Upper lobe of left lung (tissue), 6 donors: ENCODE measurements around the gene AKR7A2. TPM values are rescaled to one million over a fixed set of nuclear protein-coding genes. Genes with fewer than 3 reads are reported as not detected.
A peak's percentile ranks its signal among the peaks of the same experiment; 100 is the strongest.

Experiments
- ATAC-seq, 2 donors: fragments of 200-7000 bp; cut with Tn5 transposase; one replicate each; pipeline ENCODE4 v1.9.1; 2022; ENCODE audit warnings: mild to moderate bottlenecking in 2 of 2, moderate library complexity in 2 of 2; ENCODE audit not compliant: low FRiP score in 2 of 2
- DNase-seq, 2 donors: peaks; one replicate each; pipeline ENCODE4 v3.0.0-alpha.2; 2019 to 2020
- H3K27ac ChIP-seq, 4 donors: fragments of 200-600 bp; sonication (generic); one replicate each; pipeline ENCODE4 v1.5.1; 2016 to 2019
- H3K27me3 ChIP-seq, 4 donors: fragments of 200-600 bp; sonication (generic); one replicate each; pipeline ENCODE4 v1.5.1; 2017 to 2019
- H3K36me3 ChIP-seq, 4 donors: fragments of 200-600 bp; sonication (generic); one replicate each; pipeline ENCODE4 v1.5.1; 2016 to 2019
- H3K4me1 ChIP-seq, 4 donors: fragments of 200-600 bp; sonication (generic); one replicate each; pipeline ENCODE4 v1.5.1; 2018 to 2019
- H3K4me3 ChIP-seq, 4 donors: fragments of 200-600 bp; sonication (generic); one replicate each; pipeline ENCODE4 v1.5.1; 2017 to 2019; ENCODE audit warnings: mild to moderate bottlenecking in 2 of 4, moderate library complexity in 1 of 4
- H3K9me3 ChIP-seq, 4 donors: fragments of 200-600 bp; sonication (generic); one replicate each; pipeline ENCODE4 v1.5.1; 2018 to 2019
- CTCF ChIP-seq, 6 experiments: fragments of 450-650 bp in 4 of 6; fragments of 200-600 bp in 2 of 6; sonication (generic) in 2 of 6; IDR thresholded peaks; one replicate each; pipeline ENCODE4 v1.5.1; 2016 to 2019; ENCODE audit warnings: antibody characterized with exemption in 6 of 6
- EP300 ChIP-seq, 4 donors: sonication (generic); formaldehyde crosslinking; IDR thresholded peaks; one replicate each; pipeline ENCODE4 v1.5.1; 2017; ENCODE audit warnings: antibody characterized with exemption in 4 of 4, control low read depth in 2 of 4
- POLR2A ChIP-seq, 4 donors: fragments of 450-650 bp; IDR thresholded peaks; one replicate each; pipeline ENCODE4 v1.5.1; 2016 to 2017; ENCODE audit warnings: antibody characterized with exemption in 4 of 4, mild to moderate bottlenecking in 2 of 4
- POLR2AphosphoS5 ChIP-seq, 2 donors: sonication (generic); formaldehyde crosslinking; IDR thresholded peaks; one replicate each; pipeline ENCODE4 v1.5.1; 2017; ENCODE audit warnings: antibody characterized with exemption in 2 of 2
- WGBS, 2 donors: methylation state at CpG; one replicate each; pipeline ENCODE4 v1.1.5; 2017 to 2018; 5-methylcytosine and 5-hydroxymethylcytosine counted together
- total RNA-seq, 6 donors: library from RNA; depleted of rRNA in 4 of 6; stranded (reverse); fragments of >200 nt in 4 of 6; gene quantifications; one replicate each; pipeline versions ENCODE4 v1.1.0 to v1.2.1, GENCODE V29; 2016 to 2021
- donor health status: DM: no; HTN: no; CAD: no; lungs with moderate emphysema.
- donor health status: DM: no; HTN: yes; CAD: no; lungs with severe emphysema.

AKR7A2 gene
- total RNA-seq, 6 donors from 2014 or later = 25.2 to 66.3 (median 47.6) TPM

- Histone ChIP-seq H3K27me3 (no peaks in the 10 kb centered on the region), H3K4me3 (no peak overlapping the region), H3K27ac (no peak overlapping the region), H3K4me1 (peaks cover 11 to 31% (median 13%) of the 10 kb centered on the region in 4 donors), H3K36me3 (peaks cover 12 to 80% (median 45%) of the 10 kb centered on the region in 4 donors), H3K9me3 (no peaks in the 10 kb centered on the region)
- no peak for TF ChIP-seq EP300 (IDR thresholded peaks at IDR 0.05)
- TF ChIP-seq CTCF (IDR thresholded peaks at IDR 0.05) = no peak
- no peak for TF ChIP-seq POLR2AphosphoS5 (IDR thresholded peaks at IDR 0.05)
- TF ChIP-seq POLR2A (IDR thresholded peaks at IDR 0.05) = no peak
- DNase-seq (no peak), ATAC-seq (no peak)
- WGBS, 2 donors = 95 to 98% methylated on average over 8 to 11 of the region's 11 CpGs
Measured at GRCh38 chr1:19344831-19345230, 32.9 kb upstream of the AKR7A2 start.

- Histone ChIP-seq H3K4me3 (no peak overlapping the region), H3K4me1 (peaks cover 11 to 31% (median 13%) of the 10 kb centered on the region in 4 donors), H3K36me3 (peaks cover 12 to 80% (median 44%) of the 10 kb centered on the region in 4 donors), H3K27ac (no peak overlapping the region), H3K9me3 (no peaks in the 10 kb centered on the region), H3K27me3 (no peaks in the 10 kb centered on the region)
- DNase-seq = peak; percentile 51 to 88
- TF ChIP-seq POLR2AphosphoS5 (IDR thresholded peaks at IDR 0.05) = peak in 1 of 2 donors; percentile 50
- no peak for TF ChIP-seq POLR2A (IDR thresholded peaks at IDR 0.05)
- TF ChIP-seq CTCF (IDR thresholded peaks at IDR 0.05) = peak; percentile 88 to 95 (median 92)
- TF ChIP-seq EP300 (IDR thresholded peaks at IDR 0.05) = no peak
- 56 to 70% methylated on average over 5 to 12 of the region's 12 CpGs for WGBS, 2 donors
- ATAC-seq = peak; percentile 55 to 65
Measured at GRCh38 chr1:19344372-19344810, 32.4 kb upstream of the AKR7A2 start.

DNA sequence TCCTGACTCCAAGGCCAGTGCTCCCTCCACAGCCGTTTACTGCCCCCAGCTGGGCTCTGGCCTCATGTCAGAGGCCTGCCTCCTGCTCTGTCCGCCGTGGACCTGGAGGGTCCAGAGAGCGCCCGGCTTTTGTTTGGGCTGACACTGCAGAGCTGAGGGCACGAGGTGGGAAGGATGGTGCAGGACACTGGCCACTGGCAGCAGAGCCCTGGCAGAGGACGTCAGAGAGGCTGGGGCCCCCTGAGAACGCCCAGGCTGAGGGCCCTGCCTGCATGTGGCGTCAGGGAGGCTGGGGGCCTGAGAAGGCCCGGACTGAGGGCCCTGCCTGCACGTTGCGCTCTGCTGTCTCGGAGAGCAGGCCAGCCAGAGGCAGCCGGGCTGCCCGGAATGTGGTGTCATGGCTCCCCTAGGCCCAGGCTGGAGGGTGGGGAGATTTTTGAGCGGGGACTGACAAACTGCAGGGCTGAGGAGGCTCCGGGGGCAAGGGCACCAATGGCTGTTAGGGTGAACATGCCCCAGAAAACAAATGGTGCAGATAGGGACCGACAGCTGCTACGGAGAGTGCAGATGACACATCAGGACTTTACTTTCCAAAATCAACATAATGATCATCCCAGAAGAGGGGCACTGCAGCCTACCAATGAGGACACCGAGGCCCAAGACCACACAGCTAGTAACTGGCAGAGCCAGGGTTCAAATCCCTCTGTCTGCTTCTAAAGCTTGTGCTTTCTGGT lies 31.8 kb upstream of the AKR7A2 start:
- H3K4me1 ChIP-seq = peaks cover 11 to 28% (median 12%) of the 10 kb centered on the region in 4 donors
- TF ChIP-seq POLR2AphosphoS5 (IDR thresholded peaks at IDR 0.05) (no peak), CTCF (IDR thresholded peaks at IDR 0.05) (no peak), POLR2A (IDR thresholded peaks at IDR 0.05) (no peak), EP300 (IDR thresholded peaks at IDR 0.05) (no peak)
- no peaks in the 10 kb centered on the region for H3K27me3 ChIP-seq
- ATAC-seq (no peak), DNase-seq (no peak)
- WGBS, 2 donors = 92% methylated on average over 10 to 20 of the region's 20 CpGs
- H3K4me3 ChIP-seq = no peak overlapping the region
- H3K36me3 ChIP-seq = peaks cover 12 to 80% (median 42%) of the 10 kb centered on the region in 4 donors
- no peaks in the 10 kb centered on the region for H3K9me3 ChIP-seq
- H3K27ac ChIP-seq = no peak overlapping the region

- H3K27ac ChIP-seq = no peak overlapping the region
- H3K9me3 ChIP-seq = no peaks in the 10 kb centered on the region
- no peak for TF ChIP-seq EP300 (IDR thresholded peaks at IDR 0.05)
- TF ChIP-seq POLR2AphosphoS5 (IDR thresholded peaks at IDR 0.05) = no peak
- no peak for TF ChIP-seq CTCF (IDR thresholded peaks at IDR 0.05)
- no peak for TF ChIP-seq POLR2A (IDR thresholded peaks at IDR 0.05)
- no peaks in the 10 kb centered on the region for H3K27me3 ChIP-seq
- 87 to 92% methylated on average over 20 to 33 of the region's 33 CpGs for WGBS, 2 donors
- H3K4me3 ChIP-seq = no peak overlapping the region
- H3K4me1 ChIP-seq = peaks cover 7 to 21% (median 8%) of the 10 kb centered on the region in 4 donors
- no peak for ATAC-seq
- peaks cover 12 to 81% (median 49%) of the 10 kb centered on the region in 4 donors for H3K36me3 ChIP-seq
- DNase-seq = no peak
Measured at GRCh38 chr1:19342894-19343616, 31.1 kb upstream of the AKR7A2 start.
